NCI-H2107 (cell line): ENCODE data around the gene GGCT.
A peak's percentile ranks its signal among the peaks of the same experiment; 100 is the strongest.

Experiments
- DNase-seq: peaks from one replicate; lab custom pipeline; 2025; lab: John Stamatoyannopoulos, UW

GGCT gene

DNA sequence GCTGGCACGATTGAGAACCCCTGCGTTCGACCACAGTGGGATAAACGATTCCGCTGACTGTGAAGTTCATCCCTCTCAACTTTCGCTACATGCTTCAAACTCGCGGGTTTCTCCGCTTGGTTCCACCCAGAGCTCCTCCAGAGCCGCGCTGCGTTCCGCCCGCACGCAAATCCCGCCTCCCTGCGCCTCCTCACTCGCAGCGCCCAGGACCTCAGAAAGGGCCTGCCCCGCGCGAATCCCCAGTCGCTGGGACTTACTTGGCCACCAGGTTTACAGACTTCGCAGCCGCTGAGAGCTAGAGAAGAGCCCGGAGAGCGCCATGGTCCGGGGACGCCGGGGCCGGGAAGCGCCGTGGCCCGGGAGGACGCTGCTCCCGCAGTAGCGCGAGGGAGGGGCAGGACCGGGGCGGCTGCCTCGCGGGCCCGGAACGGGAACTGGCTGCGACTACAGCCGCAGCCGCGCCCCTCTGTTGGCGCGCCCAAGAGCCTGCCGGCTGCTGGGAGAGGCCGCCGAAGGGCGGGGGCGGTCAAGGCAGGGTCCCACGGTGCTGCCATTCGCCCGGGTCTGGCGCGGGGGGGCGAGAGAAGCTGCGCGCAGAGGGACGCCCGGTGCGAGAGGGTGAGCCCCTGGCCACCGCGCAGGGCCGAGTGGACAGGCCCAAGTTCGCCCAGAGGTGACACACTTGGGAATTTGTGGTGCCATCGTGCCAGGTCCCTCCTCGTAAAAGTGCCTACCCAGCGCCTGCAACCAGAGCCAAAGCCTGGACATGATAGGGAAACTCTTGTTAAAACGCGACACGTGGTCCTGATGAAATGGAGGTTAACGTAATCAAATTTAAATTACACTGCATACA is 26.1 kb downstream of the GGCT start, which contains the start of gene NOD1:
NOD1 (minus strand) TSS at position 436 of the 853 bp plus-strand sequence. CDS start 21,863 bp downstream, outside the sequence.
- peak; percentile 25 for DNase-seq

DNA sequence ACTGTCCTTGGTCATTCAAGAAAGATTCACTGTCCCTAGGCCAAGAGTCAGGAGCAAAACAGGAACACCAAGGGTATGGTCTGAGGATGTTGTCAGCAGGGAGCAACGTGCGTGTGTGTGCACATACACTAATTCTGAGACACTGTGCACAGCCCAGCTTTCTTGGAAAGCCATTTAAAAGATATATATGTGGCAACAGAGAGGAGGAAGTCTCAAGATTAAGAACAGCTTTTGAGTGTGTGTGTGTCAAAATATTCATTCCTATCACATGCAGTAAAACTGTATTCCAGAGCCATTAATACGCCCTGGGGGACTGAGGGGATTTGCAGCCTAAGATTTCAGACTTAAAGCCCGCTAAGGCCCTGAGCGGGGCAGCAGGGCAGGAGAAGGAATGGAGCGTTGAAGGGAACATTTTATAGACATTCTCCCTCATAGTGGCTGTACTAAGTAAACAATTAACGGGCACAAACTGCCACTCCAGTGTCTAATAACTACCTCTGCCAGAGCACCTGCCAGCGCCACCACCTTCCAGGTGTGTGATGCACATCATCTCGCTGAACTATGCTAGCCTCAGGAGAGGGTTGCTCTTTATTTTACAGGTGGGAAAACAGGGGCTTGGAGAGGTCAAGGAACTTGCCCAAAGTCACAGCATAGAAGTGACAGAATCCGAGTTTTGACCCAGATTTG is 28.0 kb downstream of the GGCT start:
- no peak for DNase-seq

DNA sequence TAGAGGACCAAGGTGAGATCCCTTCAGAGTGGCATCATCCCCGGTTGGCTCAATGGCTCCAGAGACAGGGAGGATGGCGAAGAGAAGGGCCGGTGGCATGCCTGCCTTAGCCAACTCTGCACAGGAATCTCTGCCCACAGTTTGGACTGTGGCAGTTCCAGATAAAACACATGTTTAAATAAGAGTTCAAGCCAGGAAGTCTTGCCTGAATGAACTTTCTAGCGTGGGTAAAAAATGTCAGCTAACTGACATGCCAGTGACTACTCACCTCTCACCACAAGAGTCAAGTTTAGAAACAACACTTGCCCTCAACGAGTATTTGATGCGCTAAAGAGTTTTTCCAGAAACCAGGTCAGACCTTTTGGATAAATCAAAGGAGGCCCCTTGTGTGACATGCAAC is 29.0 kb downstream of the GGCT start:
- DNase-seq: no peak

DNA sequence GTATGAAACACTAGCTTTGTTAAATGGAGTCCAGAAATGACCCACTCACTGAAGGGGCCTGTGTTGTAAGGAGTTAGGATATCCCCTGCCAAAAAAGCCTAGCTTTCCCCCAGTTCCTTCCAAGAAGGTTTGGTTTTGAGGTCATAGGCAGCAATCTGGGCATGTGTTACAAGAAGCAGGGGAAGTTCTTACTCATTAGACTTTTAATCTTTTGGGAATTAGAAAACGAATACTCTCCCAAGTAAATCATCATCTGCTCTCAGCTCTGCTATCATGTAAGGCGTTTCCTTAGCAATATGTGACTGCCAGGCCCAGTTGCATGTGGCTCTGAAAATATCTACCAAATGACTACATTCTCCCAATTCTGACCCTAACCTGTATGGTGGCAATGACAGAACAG is 29.7 kb downstream of the GGCT start:
- no peak for DNase-seq

DNA sequence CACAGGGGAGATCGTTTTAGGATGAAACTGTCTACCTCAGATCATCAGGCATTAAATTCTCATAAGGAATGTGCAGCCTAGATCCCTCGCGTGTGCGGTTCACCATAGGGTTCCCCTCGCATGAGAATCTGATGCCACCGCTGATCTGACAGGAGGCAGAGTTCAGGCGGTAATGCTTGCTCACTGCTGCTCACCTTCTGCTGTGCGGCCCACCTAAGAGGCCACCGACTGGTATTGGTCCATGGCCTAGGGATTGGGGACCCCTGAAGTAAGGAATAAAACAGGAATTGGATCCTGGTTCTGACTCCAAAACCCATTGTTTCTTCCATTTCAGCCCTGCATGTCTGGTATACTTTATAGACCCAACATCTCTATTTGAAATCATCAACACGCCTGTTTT is 30.1 kb downstream of the GGCT start:
- DNase-seq: no peak

DNA sequence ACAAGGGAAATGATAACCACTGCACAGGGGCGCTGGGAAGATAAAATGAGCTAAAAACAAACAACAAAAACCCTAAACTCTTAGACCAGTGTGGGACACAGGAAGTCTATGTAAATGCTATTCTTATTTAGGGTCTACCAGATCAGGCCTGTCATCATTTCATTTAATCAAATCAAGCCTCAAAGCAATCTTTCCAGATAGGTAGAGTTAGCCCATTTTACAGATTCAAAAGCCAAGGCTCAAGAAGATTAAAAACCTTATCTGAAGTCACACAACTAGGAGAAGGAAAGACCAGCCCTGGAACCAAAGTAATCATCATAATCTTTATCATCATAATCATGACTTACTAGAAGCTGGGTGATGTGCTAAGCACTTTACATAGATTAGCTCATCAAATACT is 30.7 kb downstream of the GGCT start:
- no peak for DNase-seq

DNA sequence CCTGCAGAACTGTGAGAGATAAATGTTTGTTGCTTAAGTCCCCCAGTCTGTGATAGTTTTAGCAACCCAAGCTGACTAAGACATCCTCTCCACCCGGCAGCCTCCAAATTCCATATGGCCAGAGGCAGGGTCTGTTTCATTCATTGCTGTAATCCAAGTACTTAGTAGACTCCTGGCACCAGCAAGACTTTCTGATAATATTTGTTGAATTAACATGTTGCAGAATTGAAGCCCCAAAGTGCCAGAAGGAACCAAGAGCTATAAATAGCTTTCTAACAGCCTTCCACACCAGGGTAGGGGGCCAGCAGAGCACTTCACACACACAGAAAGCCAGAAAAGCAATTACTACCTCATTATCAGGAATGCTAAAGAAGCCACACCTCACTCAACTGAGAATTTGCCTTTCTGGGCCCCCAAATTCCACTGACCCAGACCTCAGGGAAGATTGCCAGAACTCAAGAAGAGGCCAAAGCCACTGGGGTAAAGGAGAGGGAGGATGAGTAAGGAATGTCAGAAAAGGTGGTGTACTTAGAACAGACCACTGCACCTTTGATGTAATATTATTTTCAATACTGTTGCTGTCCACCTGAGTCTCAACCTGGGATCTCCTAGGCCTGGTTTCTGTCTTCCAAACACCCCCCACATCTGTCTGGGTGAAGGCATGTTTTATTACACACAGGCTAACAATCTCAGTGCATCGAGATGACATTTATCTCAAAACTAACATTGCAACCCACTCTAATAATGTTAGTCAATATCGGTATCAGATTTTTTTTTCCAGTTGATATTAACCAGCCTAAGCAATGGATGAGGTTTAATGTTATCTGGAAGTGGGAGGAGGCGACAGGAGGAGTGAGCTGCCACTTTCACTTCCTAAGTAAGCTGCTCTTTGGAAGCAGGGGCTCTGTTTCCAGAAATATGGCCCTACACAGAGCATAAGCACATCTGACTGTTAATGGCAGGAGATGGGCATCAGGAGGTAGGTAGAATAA is 31.5 kb downstream of the GGCT start:
- DNase-seq: no peak

DNA sequence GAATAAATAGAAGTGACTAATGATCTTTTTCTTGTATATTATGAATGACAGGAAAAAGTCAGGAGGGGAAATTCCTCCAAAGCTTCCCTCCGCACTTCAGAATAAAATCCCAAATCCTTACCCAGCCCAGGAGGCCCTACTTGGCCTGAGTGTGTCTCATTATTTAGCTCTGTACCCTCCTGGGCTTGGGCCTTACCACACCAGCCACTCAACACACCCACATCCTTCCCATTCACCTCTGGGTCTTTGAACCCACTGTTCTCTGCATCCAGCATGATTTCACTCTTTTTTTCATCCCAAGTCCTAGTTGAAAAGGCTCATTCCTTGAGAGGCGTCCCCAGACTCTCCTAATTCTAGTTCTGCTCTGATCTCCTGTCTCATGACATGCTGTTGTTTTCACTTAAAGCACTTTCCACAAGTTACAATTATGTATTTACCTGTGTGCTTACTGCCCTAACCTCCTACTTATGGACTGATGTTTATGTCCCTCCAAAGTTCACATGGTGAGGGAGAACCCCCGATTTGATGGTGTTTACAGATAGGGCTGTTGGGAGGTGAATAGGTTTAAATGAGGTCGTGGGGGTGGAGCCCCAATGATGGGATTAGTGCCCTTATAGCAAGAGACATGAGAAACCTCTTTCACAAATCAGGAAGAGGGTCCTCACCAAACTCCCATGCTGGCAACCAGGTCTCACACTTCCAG is 32.4 kb downstream of the GGCT start:
- DNase-seq: no peak

DNA sequence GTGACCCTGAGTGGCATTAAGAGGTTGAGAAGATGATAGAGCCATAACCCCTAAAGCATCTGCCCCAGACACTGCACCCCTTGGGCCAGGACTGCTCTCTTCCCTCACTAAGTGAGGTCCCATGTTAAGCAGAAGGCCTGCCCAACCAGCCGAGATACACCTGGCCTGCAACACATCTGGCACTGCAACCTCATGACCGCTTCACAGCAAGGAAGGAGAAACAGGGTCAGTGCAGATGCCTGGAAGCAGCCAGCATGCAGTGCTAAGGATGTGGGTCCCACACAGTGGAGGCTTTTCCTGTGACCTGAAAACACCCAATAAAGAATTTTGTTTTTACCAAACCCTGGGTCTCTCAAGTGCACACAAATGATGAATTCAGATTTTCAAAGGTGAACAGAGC is 33.4 kb downstream of the GGCT start:
- no peak for DNase-seq

DNA sequence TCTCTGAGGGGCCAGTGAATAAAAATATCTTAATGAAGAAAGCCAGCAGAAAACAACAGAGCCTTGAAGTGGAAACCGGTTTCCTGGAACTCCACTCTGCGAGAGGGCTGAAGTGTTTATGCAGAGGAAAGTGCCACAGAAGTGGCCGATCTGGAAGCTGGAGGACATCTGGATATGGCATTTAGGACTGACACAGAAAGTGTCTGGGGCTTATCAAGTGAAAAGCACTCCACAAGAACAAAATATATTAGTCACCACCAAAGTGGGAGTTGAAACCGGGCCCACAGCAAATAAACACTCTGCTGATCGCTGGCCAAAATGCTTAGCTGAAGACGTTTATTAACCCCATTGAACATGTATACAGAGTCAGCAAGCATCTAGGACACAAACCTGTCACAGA is 33.9 kb downstream of the GGCT start:
- peak; percentile 64 for DNase-seq

DNA sequence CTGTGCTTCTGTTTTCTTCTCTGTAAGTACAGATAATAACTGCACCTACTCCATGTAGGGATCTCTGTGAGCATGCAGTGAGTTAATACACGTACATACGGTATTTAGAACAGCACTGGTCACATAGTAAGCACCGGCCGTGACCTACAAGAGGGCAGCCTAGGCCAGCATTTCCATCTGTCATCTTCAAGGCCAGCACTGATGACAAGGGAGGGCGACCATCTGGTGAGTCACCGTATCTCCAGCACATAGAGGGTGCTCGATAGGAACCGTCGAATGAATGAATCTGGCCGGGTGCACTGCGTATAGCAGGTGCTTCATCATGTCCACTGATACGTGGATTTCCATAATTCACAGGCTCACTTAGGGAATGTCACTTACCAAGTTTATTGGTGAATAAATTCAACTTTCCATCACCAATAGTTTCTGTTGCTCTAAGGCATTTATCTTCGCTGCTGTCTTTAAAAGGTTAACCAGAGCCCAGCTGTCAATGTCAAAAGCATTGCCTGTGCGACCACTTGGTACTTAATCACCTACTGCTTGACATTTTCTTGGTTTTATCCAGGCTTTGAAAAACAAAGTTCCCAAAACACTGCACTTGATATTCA is 34.4 kb downstream of the GGCT start:
- no peak for DNase-seq

DNA sequence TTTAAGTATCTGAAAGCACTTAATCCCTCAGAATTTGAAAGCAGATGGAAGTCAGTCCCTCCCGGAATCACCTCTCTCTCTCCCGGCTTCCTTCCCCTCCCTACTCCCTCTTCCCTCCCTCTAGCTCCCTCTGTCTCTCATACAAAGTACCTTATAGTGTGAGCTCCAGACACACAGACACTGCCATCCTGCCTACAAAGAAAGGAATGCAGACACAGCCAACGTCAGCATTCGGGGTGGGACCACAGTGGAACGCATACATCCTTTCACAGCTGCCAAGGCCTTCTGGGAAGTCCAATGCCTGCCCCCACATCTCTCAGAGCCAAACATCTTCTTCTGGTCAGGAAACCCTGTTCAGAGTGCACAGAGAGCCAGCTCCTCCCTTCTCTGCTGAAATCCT is 35.3 kb downstream of the GGCT start:
- DNase-seq: no peak

DNA sequence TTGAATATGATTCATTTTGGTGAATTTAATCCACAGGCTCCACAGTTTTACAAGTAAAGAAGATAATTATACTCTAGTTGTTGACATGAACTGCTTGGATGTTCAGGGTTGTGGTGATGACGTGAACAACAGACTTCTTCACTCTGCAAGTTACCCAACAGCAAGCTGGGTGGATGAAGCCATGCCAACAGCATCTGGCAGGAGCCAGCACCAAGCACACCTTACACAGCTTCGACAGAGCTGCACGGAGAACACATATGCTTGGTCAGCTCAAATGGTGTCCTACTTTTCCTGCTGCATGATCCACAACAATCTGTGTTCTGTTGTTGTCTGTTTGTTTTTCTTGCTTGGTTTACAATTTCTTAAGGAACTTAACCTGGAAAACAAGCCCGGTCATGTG is 35.8 kb downstream of the GGCT start:
- DNase-seq: no peak

DNA sequence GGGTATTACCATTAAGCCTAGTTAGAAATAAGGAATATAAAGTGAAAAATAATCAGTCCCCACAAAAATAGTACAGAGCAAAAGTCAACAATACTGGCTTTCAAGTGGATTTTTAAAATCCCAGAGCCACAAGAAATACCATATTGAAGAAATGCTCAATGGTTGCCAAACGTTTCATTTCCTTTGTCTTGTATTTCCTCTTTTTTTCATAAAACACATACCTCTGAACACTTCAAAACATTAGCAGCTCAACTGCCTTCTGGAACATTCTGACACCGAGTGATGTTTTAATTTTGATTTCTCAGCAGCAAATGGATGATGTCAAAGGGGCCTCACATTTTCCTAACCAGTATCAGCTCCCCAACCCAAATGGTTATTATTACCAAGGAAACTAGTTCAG is 36.6 kb downstream of the GGCT start:
- no peak for DNase-seq

DNA sequence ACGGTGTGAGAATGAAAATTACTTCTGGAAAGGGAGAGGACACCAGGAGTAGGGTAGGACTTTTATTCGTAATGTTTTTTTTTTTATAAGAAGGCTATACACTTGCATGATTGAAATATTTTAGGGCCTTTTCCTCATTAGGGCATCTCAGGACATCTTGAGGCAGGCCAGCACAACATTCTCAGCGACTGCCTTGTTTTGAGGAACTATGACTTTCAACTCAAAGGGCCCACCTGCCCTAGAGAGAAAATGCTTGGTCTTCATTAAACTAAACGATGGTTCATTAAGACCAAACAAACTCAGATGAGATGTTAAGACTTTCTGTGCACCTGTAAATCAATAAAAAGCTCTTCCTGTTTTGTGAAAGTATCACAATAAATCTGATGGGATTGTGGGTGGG is 37.4 kb downstream of the GGCT start:
- DNase-seq: no peak

DNA sequence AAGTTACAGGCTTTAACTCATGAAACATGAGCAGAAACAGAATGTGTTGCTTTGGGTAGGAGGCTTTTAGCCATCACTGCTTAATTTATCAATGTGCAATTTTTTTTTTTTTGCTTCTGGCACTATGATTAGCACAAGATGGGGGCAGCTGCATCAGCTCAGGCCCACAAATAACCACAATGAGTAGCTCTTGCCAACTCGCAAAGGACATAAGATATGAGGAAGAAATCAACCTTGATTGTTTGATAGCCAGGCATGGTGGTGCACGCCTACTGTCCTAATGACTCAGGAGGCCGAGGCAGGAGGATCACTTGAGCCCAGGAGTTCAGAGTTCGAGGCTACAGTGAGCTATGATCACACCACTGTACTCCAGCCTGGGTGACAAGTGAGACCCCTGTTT is 38.4 kb downstream of the GGCT start:
- DNase-seq: no peak

DNA sequence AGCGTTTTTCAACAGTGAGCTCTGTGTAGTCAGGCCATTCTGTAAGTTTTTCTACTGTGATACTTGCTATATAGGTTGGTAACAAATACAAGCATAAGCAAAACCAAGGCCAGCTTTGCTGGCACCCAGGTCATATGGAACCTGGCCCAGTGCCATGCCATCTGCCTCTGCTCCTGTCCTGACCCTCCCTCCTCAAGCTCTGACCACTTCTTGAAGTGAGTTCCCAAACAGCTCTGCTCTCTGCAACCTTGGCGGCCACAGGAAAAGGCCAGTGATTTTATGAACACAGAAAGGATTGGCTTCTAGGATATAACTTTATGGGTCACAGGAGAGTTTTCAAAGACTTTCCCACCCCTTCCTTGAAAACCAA is 38.8 kb downstream of the GGCT start:
- DNase-seq: no peak

DNA sequence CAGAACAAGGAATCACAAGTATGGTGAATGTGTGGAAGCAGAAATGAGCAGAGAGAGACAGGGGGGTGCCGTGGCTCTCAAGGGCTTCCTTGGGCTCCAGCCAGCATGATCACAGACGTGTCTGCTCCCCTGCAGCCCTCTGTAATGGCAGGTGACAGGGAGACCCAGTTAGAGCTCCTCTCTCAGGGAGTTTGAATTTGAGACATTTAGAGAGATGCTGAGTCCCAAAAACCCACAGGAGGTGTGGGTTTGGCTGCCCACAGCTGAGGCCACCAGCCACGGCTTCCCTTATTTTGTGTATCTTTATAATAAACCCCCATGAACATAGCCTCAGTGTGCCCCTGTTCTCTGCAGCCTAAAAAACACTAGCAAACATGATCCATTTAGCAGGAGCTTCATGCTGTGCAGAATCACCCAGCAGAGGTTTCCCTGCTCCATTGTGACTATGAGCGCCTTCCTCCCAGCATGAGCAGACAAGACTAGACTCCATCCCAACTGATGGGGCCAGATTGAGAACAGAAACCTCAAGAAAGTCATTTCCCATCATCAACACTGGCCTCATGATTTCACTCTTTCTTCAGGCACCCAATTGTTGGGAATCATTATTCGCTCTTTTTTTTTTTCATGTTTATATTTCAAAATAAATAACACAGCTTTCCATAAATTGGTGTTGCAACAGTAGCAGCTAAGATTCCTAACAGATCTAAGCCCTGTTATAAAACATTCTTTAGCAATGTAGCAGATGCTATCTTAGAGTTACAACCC is 39.4 kb downstream of the GGCT start:
- peak; percentile 22 for DNase-seq

DNA sequence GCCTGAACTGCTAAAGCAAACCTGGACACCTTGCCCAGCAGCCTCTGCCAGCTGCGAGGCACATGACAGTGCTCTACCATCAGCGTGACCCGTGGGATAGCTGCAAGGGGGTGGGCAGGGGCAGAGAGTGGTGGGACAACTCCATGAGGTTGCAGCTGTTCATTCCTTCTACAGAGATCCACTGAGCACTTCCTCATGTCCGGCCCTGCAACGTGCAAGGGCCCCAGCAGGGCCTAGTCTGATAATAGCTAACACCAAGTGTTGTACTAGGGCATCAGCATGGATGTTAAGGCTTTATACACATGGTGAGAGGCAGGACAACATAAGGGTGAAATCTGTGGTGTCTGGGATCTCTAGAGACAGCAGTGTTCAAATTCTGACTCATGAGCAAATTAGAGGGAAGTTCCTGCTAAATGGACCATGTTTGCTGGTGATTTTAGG is 40.4 kb downstream of the GGCT start:
- no peak for DNase-seq

DNA sequence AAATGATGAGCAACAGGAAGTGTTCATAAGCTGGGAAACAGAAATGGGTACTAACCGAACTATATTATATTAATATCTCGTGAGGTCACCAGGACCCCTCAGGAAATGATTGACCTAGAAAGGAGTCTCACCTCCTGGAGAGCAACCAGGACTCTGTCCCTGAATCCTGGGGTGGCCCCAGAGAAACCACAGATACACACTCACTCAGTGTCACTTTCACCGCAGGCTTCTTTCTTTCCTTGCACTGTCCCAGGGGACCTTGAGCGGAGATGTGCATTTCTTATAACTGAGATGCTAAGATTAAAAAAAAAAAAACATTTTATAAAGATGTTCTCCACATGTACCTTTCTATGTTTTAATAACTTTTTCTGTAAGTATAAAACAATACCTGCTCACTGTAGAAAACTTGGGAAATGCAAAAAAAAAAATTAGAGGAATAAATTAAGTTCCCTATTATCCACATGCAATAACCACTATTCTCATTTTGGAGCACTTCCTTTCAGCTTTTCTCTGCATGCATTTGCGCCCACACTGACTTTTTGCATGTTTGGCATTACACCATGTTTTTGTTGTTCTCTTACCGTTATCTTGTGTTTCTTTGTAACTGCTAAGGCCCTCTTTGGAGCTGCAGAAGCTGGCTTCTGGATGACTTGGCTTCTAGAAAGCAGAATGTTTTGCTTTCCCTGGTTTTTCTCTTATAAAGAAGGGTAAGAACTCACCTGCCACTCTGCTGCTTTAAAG is 41.1 kb downstream of the GGCT start:
- DNase-seq: no peak
